Ovary (tissue), 3 donors: ENCODE measurements around the gene MBNL2.

Source experiments
- POLR2A ChIP-seq: fragments of 450-650 bp; IDR thresholded peaks from one replicate; pipeline ENCODE4 v1.6.1; 2017; ENCODE audit warnings: antibody characterized with exemption, mild to moderate bottlenecking, moderate library complexity
- TF ChIP-seq, protein P1 (sequence below), 3 donors: fragments of 450-650 bp in 2 of 3; fragments of 200-600 bp in 1 of 3; IDR thresholded peaks; one replicate each; pipeline versions ENCODE4 v1.5.1 to v1.8.0; 2016 to 2022; ENCODE audit warnings: antibody characterized with exemption in 3 of 3, mild to moderate bottlenecking in 1 of 3
- donor health status: DM: no; HTN: no; CAD: no.

DNA sequence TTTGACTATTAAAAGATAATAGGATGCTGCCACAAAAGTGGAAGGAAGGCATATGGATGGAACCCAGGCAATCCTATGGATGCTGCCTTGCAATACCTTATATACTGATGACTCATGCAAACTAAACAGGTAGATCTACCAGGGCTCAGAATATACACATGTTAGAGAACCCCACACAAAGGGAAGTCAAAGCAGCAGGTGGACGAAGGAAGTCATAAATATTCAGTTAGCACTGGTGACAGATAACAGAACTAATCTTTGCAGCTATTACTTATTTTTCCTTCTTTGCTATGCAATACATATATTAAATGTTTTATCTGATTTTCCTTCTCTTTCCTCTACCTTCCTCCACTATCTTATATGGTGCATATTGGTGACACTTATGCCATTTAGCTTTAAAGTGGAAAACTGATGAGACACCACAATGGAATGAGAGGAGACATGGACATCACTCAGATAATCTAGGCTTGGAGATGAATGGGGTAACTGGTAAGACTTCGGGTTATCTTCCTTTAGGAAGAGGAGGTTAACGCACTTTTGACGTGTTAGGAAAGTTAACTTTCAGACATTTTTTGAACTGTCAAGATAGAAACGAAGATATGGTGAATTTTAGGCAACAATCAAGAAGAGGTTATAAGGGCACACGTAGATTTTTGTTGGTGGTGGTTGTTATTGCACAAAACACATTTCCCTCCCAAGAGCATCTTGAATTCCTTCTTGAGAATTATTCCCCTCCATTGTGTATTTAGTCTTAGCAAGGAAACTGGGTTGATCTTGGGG is 39.8 kb upstream of the MBNL2 start:
- TF ChIP-seq, protein P1, sequence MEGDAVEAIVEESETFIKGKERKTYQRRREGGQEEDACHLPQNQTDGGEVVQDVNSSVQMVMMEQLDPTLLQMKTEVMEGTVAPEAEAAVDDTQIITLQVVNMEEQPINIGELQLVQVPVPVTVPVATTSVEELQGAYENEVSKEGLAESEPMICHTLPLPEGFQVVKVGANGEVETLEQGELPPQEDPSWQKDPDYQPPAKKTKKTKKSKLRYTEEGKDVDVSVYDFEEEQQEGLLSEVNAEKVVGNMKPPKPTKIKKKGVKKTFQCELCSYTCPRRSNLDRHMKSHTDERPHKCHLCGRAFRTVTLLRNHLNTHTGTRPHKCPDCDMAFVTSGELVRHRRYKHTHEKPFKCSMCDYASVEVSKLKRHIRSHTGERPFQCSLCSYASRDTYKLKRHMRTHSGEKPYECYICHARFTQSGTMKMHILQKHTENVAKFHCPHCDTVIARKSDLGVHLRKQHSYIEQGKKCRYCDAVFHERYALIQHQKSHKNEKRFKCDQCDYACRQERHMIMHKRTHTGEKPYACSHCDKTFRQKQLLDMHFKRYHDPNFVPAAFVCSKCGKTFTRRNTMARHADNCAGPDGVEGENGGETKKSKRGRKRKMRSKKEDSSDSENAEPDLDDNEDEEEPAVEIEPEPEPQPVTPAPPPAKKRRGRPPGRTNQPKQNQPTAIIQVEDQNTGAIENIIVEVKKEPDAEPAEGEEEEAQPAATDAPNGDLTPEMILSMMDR (IDR thresholded peaks at IDR 0.05) = no peak
- TF ChIP-seq POLR2A = no peak
